Sciatic nerve (tissue), 2 donors: Measurements from ENCODE around the gene C7. TPM values are rescaled to one million over a fixed set of nuclear protein-coding genes. Genes with fewer than 3 reads are reported as not detected.

Experiments
- ATAC-seq: fragments of 200-7000 bp; cut with Tn5 transposase; one replicate; pipeline ENCODE4 v1.9.1; 2020; ENCODE audit warnings: mild to moderate bottlenecking, moderate library complexity
- DNase-seq: peaks from one replicate; pipeline ENCODE4 v3.0.0-alpha.2; 2020; ENCODE audit warnings: low spot score
- intact Hi-C: fragments of 100-400 bp; cut with DNase I; formaldehyde crosslinking; loops from one replicate; pipeline ENCODE4 v1.14.2; 2022
- total RNA-seq: library from RNA; stranded (reverse); fragmentation: NEBNext Ultra II Directional; extraction: Animal tissue kit (Norgen Biotek cat#: 25700); gene quantifications from one replicate; pipeline ENCODE4 v1.2.1, GENCODE V29; 2021
- donor health status: DM: no; HTN: no; CAD: no.
- donor health status: DM: no; HTN: no; CAD: no.

C7 gene
- total RNA-seq, 1 donor from 2014 or later: 37.4 TPM

GRCh38 chr5:40914835-40915234 lies 5.5 kb downstream of the C7 start:
- intact Hi-C loops: no loop called here
- ATAC-seq (peak; percentile 22), DNase-seq (no peak)

GRCh38 chr5:40915341-40915926 lies 6.1 kb downstream of the C7 start:
- ATAC-seq: no peak
- intact Hi-C loops: no loop called here
- no peak for DNase-seq

- intact Hi-C loops: no loop called here
- no peak for ATAC-seq
- DNase-seq: no peak
Measured at GRCh38 chr5:40916226-40916625, 6.9 kb downstream of the C7 start.

GRCh38 chr5:40928886-40929448 lies 19.7 kb downstream of the C7 start:
- DNase-seq: no peak
- no peak for ATAC-seq
- intact Hi-C loops: no loop called here

GRCh38 chr5:40932766-40933165 lies 23.5 kb downstream of the C7 start:
- no peak for DNase-seq
- ATAC-seq: no peak
- intact Hi-C loops: no loop called here

- ATAC-seq: no peak
- intact Hi-C loops: no loop called here
- no peak for DNase-seq
Measured at GRCh38 chr5:40937075-40937474, 27.8 kb downstream of the C7 start.

- intact Hi-C loops: no loop called here
- ATAC-seq (no peak), DNase-seq (no peak)
Measured at GRCh38 chr5:40939753-40940152, 30.5 kb downstream of the C7 start.

- ATAC-seq: no peak
- intact Hi-C loops: no loop called here
- DNase-seq: no peak
Measured at GRCh38 chr5:40945111-40945510, 35.8 kb downstream of the C7 start.

GRCh38 chr5:40955313-40955712 lies 46.0 kb downstream of the C7 start:
- ATAC-seq: no peak
- intact Hi-C loops: no loop called here
- DNase-seq: no peak

- intact Hi-C loops: no loop called here
- DNase-seq (no peak), ATAC-seq (no peak)
Measured at GRCh38 chr5:40957048-40957447, 47.8 kb downstream of the C7 start.

- ATAC-seq: no peak
- intact Hi-C loops: no loop called here
- no peak for DNase-seq
Measured at GRCh38 chr5:40958811-40959210, 49.5 kb downstream of the C7 start.

GRCh38 chr5:40960037-40960436 lies 50.7 kb downstream of the C7 start:
- DNase-seq (no peak), ATAC-seq (no peak)
- intact Hi-C loops: no loop called here

GRCh38 chr5:40962207-40962955 lies 53.1 kb downstream of the C7 start:
- DNase-seq: no peak
- no peak for ATAC-seq
- intact Hi-C loops: no loop called here

GRCh38 chr5:40972434-40972833 lies 63.1 kb downstream of the C7 start:
- intact Hi-C loops: no loop called here
- ATAC-seq (no peak), DNase-seq (no peak)

GRCh38 chr5:40973364-40974004 lies 64.2 kb downstream of the C7 start:
- DNase-seq: no peak
- intact Hi-C loops: no loop called here
- ATAC-seq: no peak

- intact Hi-C loops: no loop called here
- DNase-seq: no peak
- ATAC-seq: no peak
Measured at GRCh38 chr5:40976041-40976440, 66.7 kb downstream of the C7 start.

- intact Hi-C loops: no loop called here
- no peak for ATAC-seq
- DNase-seq: no peak
Measured at GRCh38 chr5:40976836-40977235, 67.5 kb downstream of the C7 start.

- DNase-seq (no peak), ATAC-seq (peak; percentile 73)
- intact Hi-C loops: no loop called here
Measured at GRCh38 chr5:40981420-40981819, 72.1 kb downstream of the C7 start.

GRCh38 chr5:40983781-40984180 lies 74.5 kb downstream of the C7 start:
- ATAC-seq: no peak
- intact Hi-C loops: no loop called here
- no peak for DNase-seq

- intact Hi-C loops: no loop called here
- DNase-seq (no peak), ATAC-seq (no peak)
Measured at GRCh38 chr5:40984884-40985283, 75.6 kb downstream of the C7 start.
